Measurements from ENCODE around the gene STAU1.
"Not testable (repeated sequence)": the region's sequence is repeated elsewhere in the genome, so short reads cannot be mapped to it uniquely, and the experiment has no call there.

Gene STAU1

GRCh38 chr20:49203011-49203410 lies 14.9 kb upstream of the STAU1 start:
- no peak for DNase-seq (ENCODE audit: low read depth)

- no peak for DNase-seq (ENCODE audit: low read depth)
These were observed 11.7 kb upstream of the STAU1 start for GRCh38 chr20:49199729-49200293.

GRCh38 chr20:49192944-49193518 lies 4.9 kb upstream of the STAU1 start:
- not testable (repeated sequence) for DNase-seq (ENCODE audit: low read depth)

DNA sequence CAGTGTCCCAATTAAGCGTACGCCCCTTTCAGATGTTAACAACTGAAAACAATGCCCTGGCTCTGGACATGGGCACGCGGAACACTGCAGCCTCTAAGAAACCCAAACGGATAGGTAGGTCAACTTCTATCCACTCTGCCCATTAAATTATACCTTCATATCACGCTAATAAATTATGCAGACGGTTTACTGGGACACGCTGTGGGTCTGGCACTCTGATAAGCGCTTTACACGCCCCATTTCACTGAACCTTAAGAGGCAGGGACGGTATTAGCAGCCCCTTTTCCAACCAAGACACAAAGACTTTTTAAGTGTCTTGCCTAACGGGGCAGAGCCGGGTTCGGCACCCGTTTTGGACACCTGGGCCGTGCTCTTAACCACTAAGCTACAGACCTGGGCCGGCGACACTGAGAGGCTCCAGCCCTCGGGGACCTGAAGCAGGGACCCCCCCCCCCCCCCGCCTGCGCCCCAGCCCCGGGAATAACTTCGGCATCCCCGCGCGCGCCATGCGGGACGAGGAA lies 744 bp downstream of the STAU1 start:
- no peak for DNase-seq (ENCODE audit: low read depth)

- DNase-seq (ENCODE audit: low read depth) = peak; percentile 46
These were observed 1.4 kb downstream of the STAU1 start for GRCh38 chr20:49186535-49187329.

DNA sequence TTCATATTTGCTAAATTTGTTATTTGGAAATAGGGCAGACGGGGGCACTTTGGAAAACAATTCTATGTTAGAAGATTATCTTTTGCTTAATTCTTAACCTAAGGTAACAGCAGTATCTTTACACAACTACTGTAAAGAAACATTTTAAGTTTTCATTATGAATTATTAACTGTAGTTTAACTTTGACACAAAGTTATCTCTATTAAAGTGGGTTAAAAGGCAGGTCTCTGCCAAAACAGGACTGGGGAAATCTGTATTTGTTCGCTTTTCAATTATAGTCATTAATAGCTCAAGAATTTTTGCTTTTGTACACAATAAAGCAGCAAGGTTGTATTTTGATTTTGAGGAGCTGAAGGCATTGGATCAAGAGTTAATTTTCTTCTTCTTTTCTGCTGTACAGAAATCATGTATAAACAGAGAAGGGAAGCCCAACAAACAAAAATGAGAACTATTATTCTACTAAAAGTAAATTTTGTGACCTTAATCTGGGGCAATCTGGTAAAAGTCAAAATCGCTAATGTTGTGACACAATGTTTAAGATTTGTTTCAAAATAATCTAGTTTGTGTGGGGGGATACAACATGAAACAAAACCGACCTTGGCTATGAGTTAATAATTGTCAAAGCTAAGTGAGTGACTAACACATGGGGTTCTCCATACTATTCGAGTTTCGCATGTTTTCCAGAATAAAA lies 2.9 kb downstream of the STAU1 start:
- no peak for DNase-seq (ENCODE audit: low read depth)

DNA sequence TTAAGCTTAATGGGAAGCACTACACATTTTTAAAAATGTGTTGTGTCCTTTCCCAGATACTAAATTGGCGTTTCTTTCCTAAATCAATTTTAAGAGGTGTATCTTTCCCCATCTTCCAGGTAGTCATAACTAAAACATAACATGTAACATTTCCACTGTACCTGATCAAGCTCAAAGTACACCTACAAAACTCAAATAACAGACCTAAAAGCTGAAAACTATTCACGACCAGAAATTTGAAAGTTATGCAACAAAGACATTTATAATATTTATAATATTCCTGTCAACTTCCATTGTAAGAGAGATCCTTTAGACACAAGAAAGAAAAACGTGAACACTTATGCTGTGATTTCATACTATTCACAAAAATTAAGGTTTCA lies 3.5 kb downstream of the STAU1 start:
- DNase-seq (ENCODE audit: low read depth) = no peak

DNA sequence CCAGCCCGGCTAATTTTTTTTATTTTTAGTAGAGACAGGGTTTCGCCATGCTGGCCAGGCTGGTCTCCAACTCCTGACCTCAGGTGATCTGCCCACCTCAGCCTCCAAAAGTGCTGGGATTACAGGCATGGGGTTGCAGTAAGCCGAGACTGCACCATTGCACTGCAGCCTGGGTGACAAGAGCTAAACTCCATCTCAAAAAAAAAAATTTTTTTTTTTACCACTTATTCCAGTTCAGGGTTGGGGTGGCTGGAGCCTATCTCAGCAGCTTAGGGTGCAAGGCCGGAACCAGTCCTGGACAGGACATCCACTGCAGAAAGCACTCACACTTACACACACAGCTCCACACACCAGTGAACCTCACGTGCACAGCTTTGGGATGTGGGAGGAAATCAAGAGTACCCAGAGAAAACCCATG lies 4.0 kb downstream of the STAU1 start:
- DNase-seq (ENCODE audit: low read depth) = not testable (repeated sequence)

- no peak for DNase-seq (ENCODE audit: low read depth)
These were observed 4.7 kb downstream of the STAU1 start for GRCh38 chr20:49183444-49183843.

- DNase-seq (ENCODE audit: low read depth) = no peak
These were observed 6.8 kb downstream of the STAU1 start for GRCh38 chr20:49181265-49181877.

GRCh38 chr20:49179368-49180277 lies 8.5 kb downstream of the STAU1 start:
- no peak for DNase-seq (ENCODE audit: low read depth)

GRCh38 chr20:49174183-49174582 lies 14.0 kb downstream of the STAU1 start:
- DNase-seq (ENCODE audit: low read depth) = no peak

DNA sequence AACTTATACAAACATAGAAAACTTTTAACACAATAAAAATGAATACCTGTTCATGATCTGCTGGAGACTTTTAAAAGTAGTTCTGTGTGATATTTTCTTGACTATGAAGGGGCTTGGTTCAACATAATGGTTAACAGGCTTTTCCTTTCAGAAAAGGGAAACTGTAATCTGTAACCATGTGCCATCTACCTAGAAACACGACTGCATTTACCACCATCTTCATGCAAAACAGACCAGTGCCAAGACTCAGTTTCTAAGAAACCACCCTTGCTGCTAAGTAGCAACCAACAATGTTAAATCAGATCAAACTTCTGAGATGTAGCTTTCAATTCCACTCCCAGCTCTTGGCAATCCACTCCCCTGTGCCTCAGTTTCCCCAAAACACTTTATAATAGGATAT lies 15.7 kb downstream of the STAU1 start:
- no peak for DNase-seq (ENCODE audit: low read depth)

GRCh38 chr20:49171909-49172308 lies 16.2 kb downstream of the STAU1 start:
- DNase-seq (ENCODE audit: low read depth) = no peak

GRCh38 chr20:49170714-49171113 lies 17.4 kb downstream of the STAU1 start:
- DNase-seq (ENCODE audit: low read depth) = no peak

GRCh38 chr20:49169547-49169946 lies 18.6 kb downstream of the STAU1 start:
- no peak for DNase-seq (ENCODE audit: low read depth)

GRCh38 chr20:49168864-49169263 lies 19.3 kb downstream of the STAU1 start:
- not testable (repeated sequence) for DNase-seq (ENCODE audit: low read depth)

DNA sequence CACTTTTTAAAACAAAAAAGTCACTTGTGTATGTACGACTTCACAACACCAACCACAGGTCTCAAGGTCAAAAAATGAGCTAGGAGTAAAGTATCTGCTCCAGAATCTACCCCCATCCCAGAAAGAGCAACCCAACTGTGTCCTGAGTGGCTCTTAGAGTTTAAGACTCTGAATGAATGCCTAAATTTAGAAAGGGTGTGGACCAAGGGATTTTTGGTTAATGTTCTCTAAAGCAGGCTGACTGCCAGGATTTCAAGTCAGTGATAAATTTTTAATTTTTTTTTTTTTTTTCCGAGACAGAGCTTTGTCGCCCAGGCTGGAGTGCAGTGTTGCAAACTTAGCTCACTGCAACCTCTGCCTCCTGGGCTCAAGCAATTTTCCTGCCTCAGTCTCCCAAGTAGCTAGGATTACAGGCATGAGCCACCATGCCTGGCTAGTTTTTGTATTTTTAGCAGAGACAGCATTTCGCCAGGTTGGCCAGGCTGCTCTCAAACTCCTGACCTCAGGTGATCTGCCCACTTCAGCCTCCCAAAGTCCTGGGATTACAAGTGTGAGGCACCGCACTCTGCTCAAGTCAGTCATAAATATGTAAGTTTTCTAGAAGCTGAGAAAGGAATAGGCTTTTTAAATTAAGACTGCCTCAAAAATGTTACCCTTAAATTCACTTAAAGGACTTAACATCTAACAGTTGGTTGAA lies 20.2 kb downstream of the STAU1 start:
- no peak for DNase-seq (ENCODE audit: low read depth)

GRCh38 chr20:49166534-49167449 lies 21.3 kb downstream of the STAU1 start:
- DNase-seq (ENCODE audit: low read depth) = no peak
